Loucy (cell line): ENCODE data around the gene NXNL1.

Experiments
- CTCF ChIP-seq: fragments of 200-600 bp; sonication (generic); conservative IDR thresholded peaks from 2 replicates; pipeline ENCODE4 v1.5.1; 2014; ENCODE audit warnings: mild to moderate bottlenecking, antibody characterized with exemption, low read length
- EZH2phosphoT487 ChIP-seq: fragments of 200-600 bp; IDR thresholded peaks from 2 replicates; pipeline ENCODE4 v1.6.1; 2018; ENCODE audit warnings: antibody characterized with exemption, mild to moderate bottlenecking, moderate library complexity, borderline replicate concordance

DNA sequence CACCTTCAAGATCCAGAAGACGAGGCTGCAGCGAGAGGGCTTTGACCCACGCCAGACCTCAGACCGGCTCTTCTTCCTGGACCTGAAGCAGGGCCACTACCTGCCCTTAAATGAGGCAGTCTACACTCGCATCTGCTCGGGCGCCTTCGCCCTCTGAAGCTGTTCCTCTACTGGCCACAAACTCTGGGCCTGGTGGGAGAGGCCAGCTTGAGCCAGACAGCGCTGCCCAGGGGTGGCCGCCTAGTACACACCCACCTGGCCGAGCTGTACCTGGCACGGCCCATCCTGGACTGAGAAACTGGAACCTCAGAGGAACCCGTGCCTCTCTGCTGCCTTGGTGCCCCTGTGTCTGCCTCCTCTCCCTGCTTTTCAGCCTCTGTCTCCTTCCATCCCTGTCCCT is 43.7 kb upstream of the NXNL1 start:
- TF ChIP-seq CTCF (no peak), EZH2phosphoT487 (no peak)
